ENCODE data around the gene NDST1.

GRCh38 chr5:150508277-150508640 lies 328 bp downstream of the NDST1 start:
- TF ChIP-seq ZNF592 (IDR thresholded peaks at IDR 0.05) (no peak), SP1 (IDR thresholded peaks at IDR 0.05; ENCODE audit: low read depth, low read length) (no peak), EZH2 (IDR thresholded peaks at IDR 0.05; ENCODE audit: borderline replicate concordance, control insufficient read depth, low read depth, low read length) (no peak), REST (IDR thresholded peaks at IDR 0.05; ENCODE audit: low read depth, low read length) (no peak), USF1 (IDR thresholded peaks at IDR 0.05; ENCODE audit: borderline replicate concordance, extremely low read length, insufficient read depth, low read depth, low read length) (no peak), RAD21 (IDR thresholded peaks at IDR 0.05; ENCODE audit: insufficient read depth, low read depth, low read length) (no peak), JUNB (IDR thresholded peaks at IDR 0.05) (no peak), POLR2AphosphoS5 (IDR thresholded peaks at IDR 0.05; ENCODE audit: low read length) (no peak), PBX3 (IDR thresholded peaks at IDR 0.05; ENCODE audit: insufficient replicate concordance, low read depth, low read length) (no peak)

Data from GM12878 (cell line).